Activated B cell treated with CpG ODN at 0.5 μM for 24 hours (primary cell): ENCODE results near the gene VIM. TPM values are rescaled to one million over a fixed set of nuclear protein-coding genes. Genes with fewer than 3 reads are reported as not detected.
A peak's percentile ranks its signal among the peaks of the same experiment; 100 is the strongest.

Source experiments
- ATAC-seq: fragments of 200-7000 bp; cut with Tn5 transposase; one replicate; pipeline ENCODE4 v1.10.0; 2021; ENCODE audit warnings: low read depth, mild to moderate bottlenecking, moderate library complexity
- CTCF ChIA-PET: fragments of 350-600 bp; sonication (Branson Sonifier 250); formaldehyde crosslinking; loops from one replicate; lab custom pipeline; 2021; ENCODE audit warnings: antibody characterized with exemption; lab: Charles Lee
- POLR2A ChIA-PET: fragments of 350-600 bp; sonication (Branson Sonifier 250); formaldehyde crosslinking; loops from one replicate; lab custom pipeline; 2021; ENCODE audit warnings: antibody characterized with exemption; lab: Charles Lee
- DNase-seq: peaks from one replicate; pipeline ENCODE4 v3.0.0; 2022
- H3K27ac Mint-ChIP-seq: one replicate; pipeline ENCODE4 v1.8.0; 2020; ENCODE audit warnings: mixed read lengths
- H3K27me3 Mint-ChIP-seq: one replicate; pipeline ENCODE4 v1.8.0; 2021; ENCODE audit warnings: mixed read lengths
- H3K36me3 Mint-ChIP-seq: one replicate; pipeline ENCODE4 v1.8.0; 2021; ENCODE audit warnings: low read depth, mixed read lengths
- H3K4me1 Mint-ChIP-seq: one replicate; pipeline ENCODE4 v1.8.0; 2021; ENCODE audit warnings: mixed read lengths
- H3K4me3 Mint-ChIP-seq: one replicate; pipeline ENCODE4 v1.8.0; 2020; ENCODE audit warnings: mild to moderate bottlenecking, mixed read lengths
- H3K9me3 Mint-ChIP-seq: one replicate; pipeline ENCODE4 v1.8.0; 2020; ENCODE audit warnings: mixed read lengths
- CTCF ChIP-seq: fragments of 200-600 bp; IDR thresholded peaks from one replicate; pipeline ENCODE4 v1.8.0; 2022; ENCODE audit warnings: antibody characterized with exemption, mild to moderate bottlenecking
- intact Hi-C: fragments of 100-400 bp; cut with micrococcal nuclease; formaldehyde crosslinking; loops from one replicate; pipeline ENCODE4 v1.15.1; 2024
- total RNA-seq: library from RNA; stranded (reverse); gene quantifications from 2 replicates; pipeline ENCODE4 v1.2.3, GENCODE V29; 2022

Gene VIM
- total RNA-seq, result 796 and 798 TPM in 2 replicates

GRCh38 chr10:17228091-17229015 lies at the start of gene VIM:
TSS of gene VIM (plus strand) at chr10:17228241. CDS start at chr10:17229423, 1,182 bp downstream.
- peak; percentile 82 for DNase-seq
- intact Hi-C loops, result loop anchor here (1.0 to 5.0 kb wide), 7 partner anchors 12 to 1431 kb away; partner anchors contain the start of genes ARL5B, NSUN6 and RSU1
- peak; percentile 45 for ATAC-seq
- Mint-ChIP-seq H3K36me3 (peaks cover 42% of the 10 kb centered on the region), H3K4me1 (peaks cover 46% of the 10 kb centered on the region), H3K27ac (peak within 1 kb of the TSS; percentile 99), H3K4me3 (peak within 1 kb of the TSS; percentile 97), H3K9me3 (no peaks in the 10 kb centered on the region), H3K27me3 (no peaks in the 10 kb centered on the region)
- no peak for TF ChIP-seq CTCF
- ChIA-PET CTCF (interaction anchor here (0.8 to 5.0 kb wide), 5 partner anchors 9 to 106 kb away, joined by 3 to 35 read pairs (median 5); partner anchors contain the start of gene TRDMT1), POLR2A (interaction anchor here (0.5 to 6.0 kb wide), 19 partner anchors 9 to 1431 kb away, joined by 3 to 251 read pairs (median 6); partner anchors contain the start of genes RSU1, STAM and TRDMT1)

GRCh38 chr10:17179002-17179401 lies 49.0 kb upstream of the VIM start:
- CTCF ChIA-PET, result no interaction called here
- H3K27ac Mint-ChIP-seq, result no peak overlapping the region
- ATAC-seq, result no peak

GRCh38 chr10:17181110-17181509 lies 46.9 kb upstream of the VIM start:
- no peak for TF ChIP-seq CTCF
- POLR2A ChIA-PET, result interaction anchor here (1.6 kb wide), 1 partner anchor 49 kb away, joined by 3 read pairs; no protein-coding TSS in a partner anchor
- DNase-seq, result no peak

More at GRCh38 chr10:17179002-17179401, 49.0 kb upstream of the VIM start:
- POLR2A ChIA-PET, result interaction anchor here (0.6 kb wide), 2 partner anchors 10 to 27 kb away, joined by 5 to 10 read pairs; no protein-coding TSS in a partner anchor
- intact Hi-C loops, result no loop called here
- Mint-ChIP-seq H3K27me3 (no peaks in the 10 kb centered on the region), H3K4me1 (peaks cover 13% of the 10 kb centered on the region), H3K4me3 (no peak overlapping the region), H3K36me3 (peaks cover 2% of the 10 kb centered on the region), H3K9me3 (no peaks in the 10 kb centered on the region)
- TF ChIP-seq CTCF, result no peak
- no peak for DNase-seq

GRCh38 chr10:17181751-17182150 lies 46.3 kb upstream of the VIM start:
- no peak for TF ChIP-seq CTCF
- Mint-ChIP-seq H3K4me3 (no peak overlapping the region), H3K9me3 (no peaks in the 10 kb centered on the region), H3K27me3 (no peaks in the 10 kb centered on the region), H3K4me1 (peaks cover 6% of the 10 kb centered on the region), H3K27ac (no peak overlapping the region), H3K36me3 (no peaks in the 10 kb centered on the region)
- CTCF ChIA-PET, result interaction anchor here (0.7 to 1.3 kb wide), 2 partner anchors 14 to 75 kb away, joined by 3 read pairs; no protein-coding TSS in a partner anchor
- POLR2A ChIA-PET, result no interaction called here
- DNase-seq (no peak), ATAC-seq (no peak)
- intact Hi-C loops, result loop anchor here (2.0 to 10.0 kb wide), 2 partner anchors 19 to 53 kb away; partner anchors contain the start of gene TRDMT1

More at GRCh38 chr10:17181110-17181509, 46.9 kb upstream of the VIM start:
- Mint-ChIP-seq H3K27ac (no peak overlapping the region), H3K4me3 (no peak overlapping the region), H3K9me3 (no peaks in the 10 kb centered on the region), H3K27me3 (no peaks in the 10 kb centered on the region), H3K36me3 (no peaks in the 10 kb centered on the region), H3K4me1 (peaks cover 6% of the 10 kb centered on the region)
- ATAC-seq, result no peak
- intact Hi-C loops, result loop anchor here (10.0 kb wide), 1 partner anchor 54 kb away; no protein-coding TSS in a partner anchor
- CTCF ChIA-PET, result interaction anchor here (0.7 kb wide), 1 partner anchor 14 kb away, joined by 3 read pairs; no protein-coding TSS in a partner anchor
